ENCODE data around the gene CUL2.
"Not testable (repeated sequence)": the region's sequence is repeated elsewhere in the genome, so short reads cannot be mapped to it uniquely, and the experiment has no call there.

Gene CUL2

DNA sequence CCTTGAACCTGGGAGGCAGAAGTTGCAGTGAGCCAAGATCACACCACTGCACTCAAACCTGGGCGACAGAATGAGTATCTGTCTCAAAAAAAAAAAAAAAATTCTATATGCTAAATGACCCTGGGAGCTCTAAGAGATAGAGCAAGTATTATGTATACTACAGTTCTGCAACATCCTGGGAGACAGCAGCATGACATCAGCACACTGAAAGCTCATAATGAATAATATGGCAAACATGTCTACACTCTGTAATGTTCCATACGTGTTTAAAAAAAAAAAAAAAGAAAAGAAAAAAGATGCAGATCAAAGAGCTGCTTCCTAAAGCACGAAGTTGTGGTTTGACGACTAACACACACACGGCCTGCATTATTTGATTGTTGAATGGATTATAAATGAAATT lies 72.5 kb downstream of the CUL2 start:
- DNase-seq: no peak

DNA sequence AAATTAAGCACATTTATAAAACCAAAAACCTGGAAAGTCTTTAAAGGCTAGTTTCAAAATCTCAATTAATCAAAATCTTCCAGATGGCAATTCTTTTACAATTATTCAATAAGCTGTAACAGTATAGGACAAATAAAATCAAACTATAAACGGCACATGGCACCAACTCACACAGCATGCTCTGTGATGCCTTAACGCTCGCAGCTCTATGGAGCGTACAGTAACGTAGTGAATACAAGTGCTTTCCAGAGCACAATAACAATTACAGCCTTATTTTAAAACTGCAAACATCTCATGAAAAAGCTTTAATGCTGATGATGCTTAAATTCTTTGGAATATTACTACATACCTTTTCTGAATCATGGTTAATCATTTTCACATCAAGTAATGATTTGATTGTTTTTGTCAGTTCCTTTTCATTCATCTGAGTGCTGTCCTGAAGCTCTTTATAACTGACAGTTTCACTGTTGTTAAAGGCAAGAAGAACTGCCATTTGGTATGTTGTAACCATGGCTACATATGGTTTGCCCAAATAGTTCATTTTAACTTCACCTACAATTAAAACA lies 74.2 kb downstream of the CUL2 start:
- DNase-seq: no peak

- DNase-seq: no peak
These were observed 77.4 kb downstream of the CUL2 start for GRCh38 chr10:35012781-35013180.

DNA sequence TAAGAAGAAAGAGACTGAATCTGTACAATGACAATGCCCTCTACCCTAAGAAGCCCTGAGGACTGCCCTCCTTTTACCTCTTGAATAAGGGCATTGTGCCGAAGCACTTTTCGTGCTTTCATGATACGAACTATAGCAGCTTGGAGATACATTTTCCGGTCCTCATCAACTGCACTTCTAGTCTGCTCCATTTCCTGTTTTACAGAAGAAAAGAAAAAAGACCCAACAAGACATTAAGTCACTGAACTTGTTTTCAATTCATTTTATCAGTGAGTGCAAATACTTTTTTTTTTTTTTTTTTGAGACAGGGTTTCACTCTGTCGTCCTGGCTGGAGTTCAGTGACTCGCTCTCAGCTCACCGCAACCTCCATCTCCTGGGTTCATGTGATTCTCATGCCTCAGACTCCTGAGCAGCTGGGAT lies 78.4 kb downstream of the CUL2 start:
- DNase-seq: no peak

- DNase-seq: no peak
These were observed 82.3 kb downstream of the CUL2 start for GRCh38 chr10:35007858-35008301.

- DNase-seq: no peak
These were observed 83.3 kb downstream of the CUL2 start for GRCh38 chr10:35006836-35007235.

DNA sequence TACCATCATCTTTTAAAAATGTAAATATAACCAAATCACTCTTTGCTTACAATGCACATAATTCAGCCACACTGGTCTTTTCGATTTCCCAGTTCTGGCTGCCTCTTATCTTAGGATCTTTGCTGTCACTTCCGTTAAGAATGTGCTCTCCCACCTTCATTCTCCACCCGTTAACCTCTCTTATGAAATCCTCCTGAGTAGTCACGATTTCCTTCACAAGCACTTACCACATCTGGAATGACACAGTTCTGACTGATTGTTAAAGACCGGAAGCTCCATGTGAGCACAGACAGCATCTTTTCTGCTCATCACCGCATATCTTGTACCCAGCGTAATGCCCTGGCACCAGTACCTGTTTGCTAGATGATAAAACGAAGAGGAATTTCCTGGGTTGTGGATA lies 84.3 kb downstream of the CUL2 start:
- no peak for DNase-seq

GRCh38 chr10:35004651-35005050 lies 85.5 kb downstream of the CUL2 start:
- DNase-seq: no peak

DNA sequence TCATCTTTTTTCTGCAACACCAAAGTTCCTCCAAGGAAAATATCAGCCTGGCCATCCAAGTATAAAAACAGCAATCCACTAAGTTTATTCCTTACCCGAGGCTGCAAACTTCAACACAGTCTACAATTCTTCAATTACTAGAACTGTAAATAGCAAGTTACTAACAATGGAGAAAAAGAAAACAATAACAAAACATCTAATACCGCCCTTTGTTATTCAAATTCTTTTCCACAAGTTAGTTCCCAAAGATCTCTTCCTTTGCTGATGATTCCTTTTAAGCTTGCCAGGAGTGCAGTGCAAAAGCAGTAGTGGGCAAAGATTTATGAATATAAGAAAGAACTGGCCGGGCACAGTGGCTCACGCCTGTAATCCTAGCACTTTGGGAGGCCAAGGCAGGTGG lies 86.2 kb downstream of the CUL2 start:
- DNase-seq: no peak

GRCh38 chr10:35000936-35001335 lies 89.2 kb downstream of the CUL2 start:
- no peak for DNase-seq

GRCh38 chr10:34999532-34999931 lies 90.6 kb downstream of the CUL2 start:
- DNase-seq: no peak

- no peak for DNase-seq
These were observed 91.2 kb downstream of the CUL2 start for GRCh38 chr10:34998940-34999339.

DNA sequence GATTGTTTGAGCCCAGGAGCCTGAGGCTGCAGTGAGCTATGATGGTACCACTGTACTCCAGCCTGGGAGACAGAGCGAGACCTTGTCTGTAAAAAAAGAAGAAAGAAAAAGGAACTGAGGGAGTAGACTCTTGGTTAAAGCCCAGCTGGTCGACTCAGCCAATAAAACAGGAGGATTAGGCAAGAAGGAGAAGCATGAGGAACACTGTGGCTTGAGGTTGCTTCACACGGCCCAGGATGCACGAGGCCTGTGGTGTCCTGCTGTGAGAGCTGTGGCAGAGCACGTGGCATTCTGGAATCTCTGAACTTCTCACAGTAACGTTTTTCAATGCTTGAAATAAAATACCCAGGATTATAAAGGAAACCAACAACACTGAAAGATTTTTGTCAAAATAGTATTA lies 93.3 kb downstream of the CUL2 start:
- DNase-seq: no peak

- no peak for DNase-seq
These were observed 94.2 kb downstream of the CUL2 start for GRCh38 chr10:34995925-34996324.

- DNase-seq: peak; percentile 71
These were observed 95.5 kb downstream of the CUL2 start for GRCh38 chr10:34994565-34995142.

GRCh38 chr10:34993782-34994181 lies 96.4 kb downstream of the CUL2 start:
- no peak for DNase-seq

DNA sequence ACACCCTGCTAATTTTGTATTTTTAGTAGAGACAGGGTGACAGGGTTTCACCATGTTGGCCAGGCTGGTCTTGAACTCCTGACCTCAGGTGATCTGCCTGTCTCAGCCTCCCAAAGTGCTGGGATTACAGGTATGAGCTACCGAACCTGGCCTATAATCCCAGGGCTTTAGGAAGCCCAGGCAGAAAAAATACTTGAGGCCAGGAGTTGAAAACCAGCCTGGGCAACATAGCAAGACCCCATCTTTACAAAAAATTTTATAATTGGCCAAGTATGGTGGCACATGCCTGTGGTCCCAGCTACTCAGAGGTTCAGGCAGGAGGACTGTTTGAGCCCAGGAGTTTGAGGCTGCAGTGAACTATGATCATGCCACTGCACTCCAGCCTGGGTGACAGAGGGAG lies 99.0 kb downstream of the CUL2 start:
- not testable (repeated sequence) for DNase-seq

GRCh38 chr10:34988397-34989067 lies 101.6 kb downstream of the CUL2 start:
- DNase-seq: no peak

DNA sequence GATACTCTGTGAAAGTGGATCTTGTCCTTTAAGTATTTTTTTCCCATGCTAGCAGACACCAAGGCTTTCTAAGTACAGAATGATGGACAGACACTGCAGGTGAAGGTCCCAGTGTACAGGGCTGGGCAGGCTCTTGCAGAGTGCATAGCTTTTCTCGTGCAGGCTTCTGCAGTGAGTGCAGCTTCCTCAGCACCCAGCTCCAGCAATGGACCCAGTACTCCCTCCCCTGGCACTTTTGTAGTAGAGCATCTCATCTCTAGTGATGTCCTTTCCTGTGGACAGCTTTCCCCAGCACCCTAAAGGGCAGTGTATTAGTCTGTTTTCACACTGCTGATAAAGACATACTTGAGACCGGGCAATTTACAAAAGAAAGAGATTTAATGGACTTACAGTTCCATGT lies 104.3 kb downstream of the CUL2 start:
- DNase-seq: peak; percentile 18

DNA sequence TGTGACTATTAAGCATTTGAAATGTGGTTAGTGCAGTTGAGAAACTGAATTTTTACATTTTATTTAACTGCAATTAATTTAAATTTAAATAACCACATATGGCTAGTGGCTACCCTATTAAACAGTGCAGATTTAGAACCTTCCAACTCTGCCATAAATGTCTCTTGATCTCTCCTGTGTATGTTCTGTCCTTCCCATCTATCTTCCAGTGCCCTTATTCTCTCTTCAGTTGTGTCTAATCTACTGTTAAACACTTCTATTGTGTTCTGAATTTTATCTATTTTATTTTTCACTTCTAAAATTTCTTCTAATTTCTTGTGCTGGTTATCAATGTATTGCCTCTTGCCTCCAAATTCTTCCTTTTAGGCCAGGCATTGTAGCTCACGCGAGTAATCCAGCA lies 105.0 kb downstream of the CUL2 start:
- DNase-seq: no peak

- DNase-seq: no peak
These were observed 108.3 kb downstream of the CUL2 start for GRCh38 chr10:34981844-34982243.

DNA sequence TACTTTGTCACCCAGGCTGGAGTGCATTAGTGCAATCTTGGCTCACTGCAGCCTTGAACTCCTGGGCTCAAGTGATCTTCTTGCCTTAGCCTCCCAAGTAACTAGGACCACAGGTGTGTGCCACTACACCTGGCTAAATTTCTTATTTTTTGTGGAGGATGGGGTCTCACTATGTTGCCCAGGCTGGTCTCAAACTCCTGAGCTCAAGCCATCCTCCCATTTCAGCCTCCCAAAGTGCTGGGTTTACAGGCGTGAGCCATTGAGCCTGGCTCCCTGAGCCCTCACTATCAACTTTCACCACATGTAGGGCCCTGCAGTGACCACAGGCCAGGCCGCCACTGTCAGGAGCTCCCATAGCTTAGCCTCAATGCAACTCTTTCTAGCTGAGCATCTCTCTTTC lies 110.2 kb downstream of the CUL2 start:
- DNase-seq: no peak

DNA sequence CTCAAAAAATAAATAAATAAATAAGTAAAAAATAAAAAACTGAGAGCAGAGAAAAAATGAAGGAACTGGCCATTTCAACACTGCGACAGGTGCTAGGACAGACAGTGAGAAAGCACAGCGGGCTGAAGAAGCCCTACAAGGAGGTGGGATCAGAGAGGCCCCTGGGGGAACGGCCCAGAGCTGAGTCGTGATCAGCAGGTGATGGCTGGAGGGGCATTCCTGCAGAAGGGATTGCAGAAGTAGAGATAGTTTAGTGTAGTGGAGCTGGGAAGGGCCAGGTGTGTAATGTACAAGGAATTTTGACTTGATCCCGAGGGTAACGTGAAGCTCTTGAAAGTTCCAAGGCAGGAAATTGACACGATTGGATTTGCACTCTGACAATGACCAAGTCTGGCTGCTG lies 112.1 kb downstream of the CUL2 start:
- DNase-seq: no peak

DNA sequence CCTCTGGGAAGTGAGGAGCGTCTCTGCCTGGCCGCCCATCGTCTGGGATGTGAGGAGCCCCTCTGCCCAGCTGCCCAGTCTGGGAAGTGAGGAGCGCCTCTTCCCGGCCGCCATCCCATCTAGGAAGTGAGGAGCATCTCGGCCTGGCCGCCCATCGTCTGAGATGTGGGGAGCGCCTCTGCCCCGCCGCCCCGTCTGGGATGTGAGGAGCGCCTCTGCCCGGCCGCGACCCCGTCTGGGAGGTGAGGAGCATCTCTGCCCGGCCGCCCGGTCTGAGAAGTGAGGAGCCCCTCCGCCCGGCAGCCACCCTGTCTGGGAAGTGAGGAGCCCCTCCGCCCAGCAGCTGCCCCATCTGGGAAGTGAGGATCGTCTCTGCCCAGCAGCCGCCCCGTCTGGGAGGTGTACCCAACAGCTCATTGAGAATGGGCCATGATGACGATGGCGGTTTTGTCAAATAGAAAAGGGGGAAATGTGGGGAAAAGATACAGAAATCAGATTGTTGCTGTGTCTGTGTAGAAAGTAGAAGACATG lies 113.7 kb downstream of the CUL2 start:
- not testable (repeated sequence) for DNase-seq
